ENCODE measurements around the gene SCYGR8.
"Not testable (repeated sequence)": the region's sequence is repeated elsewhere in the genome, so short reads cannot be mapped to it uniquely, and the experiment has no call there.

The SCYGR8 gene, protein sequence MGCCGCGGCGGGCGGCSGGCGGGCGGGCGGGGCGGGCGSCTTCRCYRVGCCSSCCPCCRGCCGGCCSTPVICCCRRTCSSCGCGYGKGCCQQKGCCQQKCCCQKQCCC

DNA sequence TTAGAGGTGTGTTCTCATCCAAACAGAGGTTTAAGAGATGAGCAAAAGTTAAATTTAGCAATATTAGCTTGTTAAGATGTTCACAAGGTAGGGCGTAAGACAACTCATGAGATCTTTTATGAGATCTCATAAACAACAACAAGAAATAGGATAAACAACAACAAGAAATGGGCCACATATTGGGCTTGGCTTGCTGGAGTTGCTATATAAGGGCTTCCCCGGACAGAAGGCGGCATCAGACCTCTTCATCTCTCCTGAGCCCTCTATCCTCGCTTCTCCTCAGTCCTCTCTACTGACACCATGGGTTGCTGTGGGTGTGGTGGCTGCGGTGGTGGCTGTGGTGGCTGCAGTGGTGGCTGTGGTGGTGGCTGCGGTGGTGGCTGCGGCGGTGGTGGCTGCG lies at the start of gene SCYGR8:
Gene SCYGR8 (plus strand): TSS at position 301 of the 400 bp plus-strand sequence. CDS start 0 bp downstream, at position 301.
- DNase-seq (ENCODE audit: low spot score) = no peak

DNA sequence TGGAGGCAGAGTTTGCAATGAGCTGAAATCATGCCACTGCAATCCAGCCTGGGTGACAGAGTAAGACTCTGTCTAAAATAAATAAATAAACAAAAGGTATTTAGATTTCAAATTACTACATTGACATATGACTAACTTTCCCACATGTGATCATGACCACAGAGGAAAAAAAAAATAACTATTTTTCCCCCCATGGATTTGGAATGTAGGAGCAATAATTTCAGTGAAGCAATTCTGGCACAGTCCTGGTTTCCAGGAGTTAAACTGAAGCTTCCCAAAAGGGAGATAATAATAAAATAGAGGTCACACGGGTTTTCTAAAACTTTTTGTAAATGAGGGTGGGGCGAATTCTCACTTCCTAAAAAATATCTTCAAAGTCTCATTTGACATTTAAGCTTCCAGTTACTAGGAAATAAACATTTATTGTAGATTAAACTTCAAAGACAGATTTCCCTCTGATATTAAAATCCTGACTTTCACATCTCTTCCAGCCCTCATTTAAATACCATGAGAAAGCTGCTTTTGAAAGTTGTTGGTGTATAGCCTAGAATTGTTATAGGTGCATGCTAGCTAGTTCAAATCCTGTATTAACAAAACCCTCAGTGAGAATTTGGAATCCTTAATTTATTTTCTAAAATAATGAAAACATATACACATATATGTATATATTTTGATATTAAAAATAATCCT lies 48.6 kb upstream of the SCYGR8 start:
- no peak for DNase-seq (ENCODE audit: low spot score)

DNA sequence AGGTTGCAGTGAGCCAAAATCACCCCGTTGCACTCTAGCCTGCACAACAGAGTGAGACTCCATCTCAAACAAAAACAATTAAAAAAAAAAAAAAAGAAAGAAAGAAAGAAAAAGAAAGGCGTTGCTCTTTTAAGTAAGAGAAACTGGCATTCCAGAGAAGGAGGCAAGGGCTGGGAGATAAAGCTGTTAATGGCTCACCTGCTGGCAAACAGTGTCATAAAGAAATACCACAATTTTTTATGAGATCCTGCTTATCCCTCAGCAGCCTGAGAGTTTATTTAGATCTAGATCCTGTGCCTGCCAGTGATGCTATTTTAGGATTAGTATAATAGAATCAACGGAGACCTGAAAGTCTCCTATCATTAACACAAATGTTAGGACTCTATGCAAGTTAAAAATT lies 44.1 kb upstream of the SCYGR8 start:
- DNase-seq (ENCODE audit: low spot score) = no peak

DNA sequence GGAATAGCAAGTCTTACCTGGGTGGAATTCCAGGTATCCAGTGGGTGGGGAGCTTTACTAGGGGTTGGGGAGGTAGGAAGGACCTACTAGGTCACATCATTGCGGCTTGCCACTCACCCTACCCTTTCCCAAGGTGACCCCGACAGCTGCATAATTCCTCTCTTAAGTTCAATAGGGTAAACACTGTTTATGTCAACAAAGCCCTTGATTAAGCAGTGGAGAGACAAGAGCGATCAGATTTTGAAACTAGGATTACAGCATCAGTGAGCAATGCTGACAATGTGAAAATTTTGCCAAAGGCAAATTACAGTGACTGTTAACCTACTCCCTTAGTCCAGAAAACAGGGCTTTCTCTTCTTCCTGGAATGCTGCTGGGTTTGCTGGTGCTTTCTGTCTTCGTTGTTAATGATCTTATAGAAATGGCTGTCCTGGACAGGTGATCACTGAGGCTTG lies 42.4 kb upstream of the SCYGR8 start:
- DNase-seq (ENCODE audit: low spot score) = no peak

DNA sequence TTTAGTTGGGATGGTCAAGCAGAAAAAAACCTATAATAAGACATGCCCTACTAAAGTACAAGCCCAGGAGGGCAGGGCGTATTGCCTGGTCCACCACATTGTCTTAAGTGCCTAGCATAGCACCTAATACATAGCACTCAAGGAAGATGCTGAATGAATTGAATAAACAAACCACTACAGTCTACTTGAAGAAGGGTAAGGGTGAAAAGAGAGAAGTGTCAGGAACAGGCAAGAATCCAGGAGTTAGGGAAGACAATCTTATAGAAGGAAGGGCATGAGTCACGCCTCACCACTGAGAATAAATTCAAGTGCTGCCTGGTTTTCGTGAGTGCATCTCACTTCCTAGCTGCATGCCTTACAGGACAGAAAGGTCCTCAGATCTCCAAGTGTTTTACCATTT lies 41.7 kb upstream of the SCYGR8 start:
- DNase-seq (ENCODE audit: low spot score) = no peak

DNA sequence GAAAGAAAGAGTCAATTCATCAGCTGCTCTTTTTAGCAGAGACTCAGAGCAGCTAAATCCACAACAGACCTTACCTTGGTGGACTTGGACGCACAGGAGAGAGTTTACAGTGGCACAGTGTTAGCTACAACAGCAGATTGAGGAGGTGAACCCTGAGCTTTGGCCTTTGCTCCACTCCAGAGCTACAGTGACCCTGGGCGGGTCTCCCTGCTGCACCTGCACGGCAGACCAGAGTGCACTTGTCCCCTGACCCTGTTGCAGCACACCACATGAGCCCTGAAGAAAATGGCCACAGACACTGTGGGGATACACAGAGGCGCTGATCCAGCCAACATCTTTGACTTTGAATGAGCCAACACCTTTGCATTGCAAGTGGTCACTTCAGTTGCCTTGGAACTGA lies 38.8 kb upstream of the SCYGR8 start:
- no peak for DNase-seq (ENCODE audit: low spot score)

DNA sequence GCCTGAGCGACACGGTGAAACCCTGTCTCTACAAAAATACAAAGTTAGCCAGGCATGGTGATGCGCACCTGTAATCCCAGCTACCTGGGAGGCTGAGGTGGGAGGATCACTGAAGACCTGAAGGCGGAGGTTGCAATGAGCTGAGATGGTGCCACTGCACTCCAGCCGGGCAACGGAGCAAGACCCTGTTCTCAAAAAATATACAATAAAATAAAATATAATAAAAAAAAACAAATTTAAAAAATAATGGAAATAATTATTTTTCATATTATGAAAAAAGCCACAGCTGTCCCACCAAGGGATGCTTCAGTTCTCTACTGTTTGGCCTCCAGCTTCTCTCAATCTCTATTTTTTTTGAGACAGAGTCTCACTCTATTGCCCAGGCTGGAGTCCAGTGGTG lies 38.3 kb upstream of the SCYGR8 start:
- no peak for DNase-seq (ENCODE audit: low spot score)

DNA sequence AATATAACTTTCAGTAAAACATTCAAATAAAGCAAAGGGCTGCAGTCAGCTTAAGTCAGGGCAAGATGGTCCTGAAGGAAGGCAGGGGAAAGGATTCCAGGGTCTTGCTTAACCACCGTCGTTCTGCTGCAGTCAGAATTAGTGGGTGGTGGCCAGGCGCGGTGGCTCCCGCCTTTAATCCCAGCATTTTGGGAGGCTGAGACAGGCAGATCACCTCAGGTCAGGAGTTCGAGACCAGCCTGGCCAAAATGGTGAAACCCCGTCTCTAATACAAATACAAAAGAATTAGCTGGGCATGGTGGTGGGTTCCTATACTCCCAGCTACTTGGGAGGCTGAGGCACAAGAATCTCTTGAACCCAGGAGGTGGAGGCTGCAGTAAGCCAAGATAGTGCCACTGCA lies 34.7 kb upstream of the SCYGR8 start:
- no peak for DNase-seq (ENCODE audit: low spot score)

DNA sequence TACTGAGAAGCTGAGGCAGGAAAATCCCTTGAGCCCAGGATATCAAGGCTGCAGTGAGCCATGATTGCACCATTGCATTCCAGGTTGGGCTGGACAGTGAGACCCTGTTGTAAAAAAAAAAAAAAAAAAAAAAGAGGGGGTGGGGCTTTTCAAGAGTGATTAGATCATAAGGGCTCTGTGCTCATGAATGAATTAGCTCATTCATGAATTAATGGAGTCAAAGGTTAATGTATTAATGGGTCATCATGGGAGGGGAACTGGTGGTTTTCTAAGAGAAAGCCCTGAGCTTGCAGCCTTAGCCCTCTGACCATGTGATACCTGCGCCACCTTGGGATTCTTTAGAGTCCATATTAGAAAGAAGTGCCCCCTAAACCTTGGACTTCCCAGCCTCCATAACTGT lies 32.4 kb upstream of the SCYGR8 start:
- DNase-seq (ENCODE audit: low spot score) = no peak

DNA sequence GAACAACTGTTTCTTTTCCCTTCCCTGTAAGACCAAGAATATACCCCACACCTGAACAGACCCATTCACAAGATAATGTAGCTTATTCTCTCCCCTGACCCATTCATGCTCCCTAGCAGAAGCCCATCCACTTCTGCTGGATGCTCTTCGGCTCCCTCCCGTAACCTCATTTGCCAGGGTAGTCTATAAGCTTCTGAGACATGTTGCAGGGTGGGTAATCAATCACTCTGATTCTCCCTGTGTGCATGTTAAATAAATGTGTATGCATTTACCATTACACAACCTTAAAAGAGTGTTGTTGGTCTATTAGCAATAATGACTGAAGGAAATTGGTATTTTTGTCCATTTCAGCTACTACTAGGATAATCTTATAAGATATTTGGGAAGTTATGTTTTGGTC lies 29.2 kb upstream of the SCYGR8 start:
- DNase-seq (ENCODE audit: low spot score) = no peak

DNA sequence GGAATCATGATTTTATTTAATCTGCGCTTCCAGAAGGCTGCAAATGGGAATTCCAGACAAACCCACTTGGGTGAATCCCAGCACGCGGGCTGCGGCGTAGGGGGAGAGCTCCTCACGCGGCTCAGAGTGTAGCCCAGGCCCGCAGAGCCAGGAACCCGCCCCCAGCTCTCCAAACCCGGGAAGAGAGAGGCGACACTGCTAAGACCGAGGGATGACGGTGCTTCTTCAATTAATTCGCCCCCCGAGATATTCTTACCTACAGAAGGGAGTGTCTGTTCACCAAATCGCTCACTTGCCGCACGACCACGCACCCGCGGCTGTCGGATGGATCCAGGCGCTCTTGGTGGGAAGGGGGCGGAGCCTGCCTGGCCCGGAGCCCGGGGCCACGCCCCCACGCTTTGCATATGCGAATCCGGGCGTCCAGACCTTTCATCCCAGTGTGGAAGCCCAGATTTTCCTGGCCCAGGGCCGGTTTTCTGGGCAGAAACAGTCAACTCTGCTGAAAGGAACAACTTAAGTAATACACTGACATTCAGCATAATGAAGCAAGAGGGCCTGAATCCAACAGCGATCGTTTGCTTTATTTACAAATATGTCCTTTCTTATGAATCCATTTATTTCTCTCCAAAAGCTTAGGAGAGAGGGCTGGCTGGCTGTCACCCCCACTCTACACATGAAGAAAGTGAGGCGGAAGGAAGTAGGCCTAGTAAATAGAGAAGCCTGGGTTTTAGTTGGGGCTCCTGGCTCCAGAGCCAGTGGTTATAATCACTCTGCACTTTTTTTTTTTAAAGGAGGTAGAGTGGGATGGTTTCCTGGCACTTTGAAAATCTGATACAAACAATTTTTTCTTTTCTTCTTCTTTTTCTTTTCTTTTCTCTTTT lies 27.8 kb upstream of the SCYGR8 start, which contains the start of gene SLC19A3:
Gene SLC19A3 (minus strand): TSS at position 342 of the 881 bp plus-strand sequence. CDS start 15,710 bp downstream, outside the sequence.
- DNase-seq (ENCODE audit: low spot score) = no peak

DNA sequence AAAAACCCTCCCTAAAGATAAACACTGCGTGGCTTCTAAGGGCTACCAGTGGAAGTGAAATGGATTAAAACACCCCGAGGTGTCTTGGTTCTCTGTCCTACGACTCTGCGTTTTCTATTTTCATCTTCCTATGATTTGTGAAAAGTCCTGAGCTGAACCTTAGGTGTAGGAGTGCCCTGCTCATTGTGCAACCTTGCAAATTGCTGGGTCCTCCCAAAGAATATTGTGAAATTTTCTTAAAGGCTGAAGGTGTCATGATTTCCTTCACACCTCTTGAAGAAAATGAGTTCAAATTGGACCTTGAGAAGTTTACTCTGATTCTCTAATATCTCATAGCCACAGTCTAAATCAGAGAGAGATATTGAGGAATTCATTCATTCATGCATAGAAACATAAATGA lies 26.1 kb upstream of the SCYGR8 start:
- no peak for DNase-seq (ENCODE audit: low spot score)

DNA sequence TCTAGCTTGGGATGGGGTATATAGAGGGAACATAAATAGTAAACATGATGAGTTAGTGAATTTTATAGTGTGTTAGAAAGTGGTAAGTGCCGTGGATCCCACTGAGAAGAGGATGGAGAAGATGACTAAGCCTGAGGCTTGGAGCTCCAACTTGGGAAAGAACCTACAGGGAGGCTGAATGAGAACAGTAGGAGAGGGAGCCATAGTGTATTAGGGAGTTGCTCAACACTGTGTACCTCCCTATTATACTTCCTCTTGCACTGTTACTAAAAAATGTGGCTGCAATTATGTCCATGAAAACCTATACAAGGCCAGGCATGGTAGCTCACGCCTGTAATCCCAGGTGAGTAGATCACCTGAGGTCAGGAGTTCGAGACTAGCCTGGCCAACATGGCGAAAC lies 25.0 kb upstream of the SCYGR8 start:
- DNase-seq (ENCODE audit: low spot score) = no peak

DNA sequence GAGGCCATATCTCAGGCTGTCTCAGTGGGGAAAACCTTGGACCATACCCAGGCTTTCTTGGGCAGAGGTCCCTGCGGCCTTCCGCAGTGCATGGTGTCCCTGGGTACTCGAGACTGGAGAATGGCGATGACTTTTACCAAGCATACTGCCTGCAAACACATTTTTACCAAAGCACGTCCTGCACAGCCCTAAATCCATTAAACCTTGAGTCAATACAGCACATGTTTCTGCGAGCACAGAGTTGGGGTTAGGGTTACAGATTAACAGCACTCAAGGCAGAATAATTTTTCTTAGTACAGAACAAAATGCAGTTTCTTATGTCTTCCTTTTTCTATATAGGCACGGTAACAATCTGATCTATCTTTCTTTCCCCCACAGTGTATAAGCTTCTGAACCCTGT lies 22.9 kb upstream of the SCYGR8 start:
- not testable (repeated sequence) for DNase-seq (ENCODE audit: low spot score)

DNA sequence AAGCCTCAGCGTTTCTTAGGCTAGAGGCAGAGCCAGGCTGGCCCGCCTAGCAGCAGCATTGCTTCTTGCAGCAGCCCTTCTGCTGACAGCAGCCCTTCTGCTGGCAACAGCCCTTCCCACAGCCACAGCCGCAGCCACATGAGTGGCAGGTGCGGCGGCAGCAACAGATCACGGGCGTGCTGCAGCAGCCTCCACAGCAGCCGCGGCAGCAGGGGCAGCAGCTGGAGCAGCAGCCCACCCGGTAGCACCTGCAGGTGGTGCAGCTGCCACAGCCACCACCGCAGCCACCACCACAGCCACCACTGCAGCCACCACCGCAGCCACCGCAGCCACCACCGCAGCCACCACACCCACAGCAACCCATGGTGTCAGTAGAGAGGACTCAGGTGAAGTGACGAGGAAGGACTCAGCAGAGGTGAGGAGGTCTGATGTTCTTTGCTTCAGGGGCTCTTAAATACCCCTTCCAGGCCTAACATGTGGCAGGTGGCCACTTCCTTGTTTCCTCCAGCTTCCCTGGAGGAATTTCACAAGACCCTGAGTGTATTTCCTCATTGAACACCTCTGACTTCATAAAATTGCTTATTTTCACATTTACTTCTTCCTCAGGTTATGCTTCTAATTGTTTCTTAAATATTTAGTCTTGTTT lies 21.2 kb upstream of the SCYGR8 start, which contains the start of gene SCYGR6:
Gene SCYGR6 (minus strand): TSS at position 364 of the 646 bp plus-strand sequence. CDS start 0 bp downstream, at position 364.
- DNase-seq (ENCODE audit: low spot score) = no peak

DNA sequence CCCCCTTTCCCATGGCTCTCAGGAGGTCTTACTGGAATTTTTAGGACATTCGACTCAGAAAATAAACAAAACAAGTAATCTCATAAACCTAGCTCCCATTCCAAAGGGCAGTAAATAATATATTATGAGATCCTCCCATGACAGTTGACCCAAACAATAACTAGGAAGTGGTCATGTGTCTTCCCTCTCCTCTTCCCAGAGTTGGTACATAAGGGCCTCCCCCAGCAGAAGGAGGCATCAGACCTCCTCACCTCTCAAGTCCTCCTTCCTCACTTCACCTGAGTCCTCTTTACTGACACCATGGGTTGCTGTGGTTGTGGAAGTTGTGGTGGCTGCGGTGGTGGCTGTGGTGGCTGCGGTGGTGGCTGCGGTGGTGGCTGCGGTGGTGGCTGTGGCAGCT lies 17.7 kb upstream of the SCYGR8 start, which contains the start of gene SCYGR7:
Gene SCYGR7 (plus strand): TSS at position 301 of the 400 bp plus-strand sequence. CDS start 0 bp downstream, at position 301.
- no peak for DNase-seq (ENCODE audit: low spot score)

DNA sequence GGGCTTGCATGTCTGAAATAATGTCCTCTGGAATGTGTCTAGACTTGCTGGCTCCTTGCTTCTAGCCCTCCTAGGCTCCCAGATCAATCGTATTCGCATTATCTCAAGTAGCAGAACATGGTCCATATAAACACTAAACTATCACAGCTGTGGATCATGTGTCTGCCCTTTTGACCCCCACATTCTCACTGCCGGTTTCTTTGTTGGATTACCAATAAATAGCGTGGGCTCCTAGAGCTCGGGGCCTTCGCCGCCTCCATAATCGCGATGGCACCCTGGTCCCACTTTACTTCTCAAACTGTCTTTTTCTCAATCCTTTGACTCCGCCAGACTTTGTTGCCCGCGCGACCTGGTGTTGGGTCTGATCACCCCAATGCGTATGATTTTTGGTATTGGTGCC lies 6.3 kb upstream of the SCYGR8 start:
- no peak for DNase-seq (ENCODE audit: low spot score)

DNA sequence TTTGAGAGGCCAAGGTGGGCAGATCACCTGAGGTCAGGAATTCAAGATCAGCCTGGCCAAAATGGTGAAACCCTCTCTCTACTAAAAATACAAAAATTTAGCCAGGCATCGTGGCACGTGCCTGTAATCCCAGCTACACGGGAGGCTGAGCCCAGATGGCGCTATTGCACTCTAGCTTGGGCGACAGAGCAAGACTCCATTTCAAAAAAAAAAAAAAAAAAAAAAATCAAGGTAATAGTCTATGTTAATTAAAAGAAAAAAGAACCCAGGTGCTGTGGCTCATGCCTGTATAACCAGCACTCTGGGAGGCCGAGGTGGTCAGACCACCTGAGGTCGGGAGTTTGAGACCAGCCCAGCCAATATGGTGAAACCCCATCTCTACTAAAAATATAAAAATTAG lies 5.0 kb upstream of the SCYGR8 start:
- not testable (repeated sequence) for DNase-seq (ENCODE audit: low spot score)

DNA sequence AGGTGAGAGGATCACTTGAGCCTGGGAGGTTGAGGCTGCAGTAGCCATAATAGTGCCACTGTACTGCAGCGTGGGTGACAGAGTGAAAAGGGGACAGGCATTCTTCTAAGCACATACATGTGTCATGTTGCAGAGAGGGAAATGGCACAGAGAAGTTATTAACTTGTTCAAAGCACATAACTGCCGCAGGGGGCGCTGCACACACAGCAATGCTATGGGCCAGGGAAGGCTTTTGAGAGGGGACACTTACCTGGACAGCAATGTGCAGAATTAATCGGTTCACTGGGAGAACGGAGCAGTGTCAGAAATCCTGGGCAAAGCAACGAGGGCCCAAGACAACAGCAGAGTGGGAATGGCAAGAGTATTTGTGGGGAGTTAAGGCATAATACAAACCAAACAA lies 2.4 kb downstream of the SCYGR8 start:
- no peak for DNase-seq (ENCODE audit: low spot score)

DNA sequence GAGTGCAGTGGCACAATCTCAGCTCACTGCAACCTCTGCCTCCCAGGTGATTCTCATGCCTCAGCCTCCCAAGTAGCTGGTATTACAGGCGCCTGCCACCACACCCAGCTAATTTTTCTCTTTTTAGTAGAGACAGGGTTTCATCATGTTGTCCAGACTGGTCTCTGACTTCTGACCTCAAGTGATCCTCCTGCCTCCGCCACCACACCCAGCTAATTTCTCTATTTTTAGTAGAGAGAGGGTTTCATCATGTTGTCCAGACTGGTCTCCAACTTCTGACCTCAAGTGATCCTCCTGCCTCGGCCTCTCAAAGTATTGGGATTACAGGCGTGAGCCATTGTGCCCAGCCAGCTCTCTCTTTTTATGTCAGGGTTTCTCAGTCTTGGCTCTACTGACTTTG lies 10.6 kb downstream of the SCYGR8 start:
- not testable (repeated sequence) for DNase-seq (ENCODE audit: low spot score)

DNA sequence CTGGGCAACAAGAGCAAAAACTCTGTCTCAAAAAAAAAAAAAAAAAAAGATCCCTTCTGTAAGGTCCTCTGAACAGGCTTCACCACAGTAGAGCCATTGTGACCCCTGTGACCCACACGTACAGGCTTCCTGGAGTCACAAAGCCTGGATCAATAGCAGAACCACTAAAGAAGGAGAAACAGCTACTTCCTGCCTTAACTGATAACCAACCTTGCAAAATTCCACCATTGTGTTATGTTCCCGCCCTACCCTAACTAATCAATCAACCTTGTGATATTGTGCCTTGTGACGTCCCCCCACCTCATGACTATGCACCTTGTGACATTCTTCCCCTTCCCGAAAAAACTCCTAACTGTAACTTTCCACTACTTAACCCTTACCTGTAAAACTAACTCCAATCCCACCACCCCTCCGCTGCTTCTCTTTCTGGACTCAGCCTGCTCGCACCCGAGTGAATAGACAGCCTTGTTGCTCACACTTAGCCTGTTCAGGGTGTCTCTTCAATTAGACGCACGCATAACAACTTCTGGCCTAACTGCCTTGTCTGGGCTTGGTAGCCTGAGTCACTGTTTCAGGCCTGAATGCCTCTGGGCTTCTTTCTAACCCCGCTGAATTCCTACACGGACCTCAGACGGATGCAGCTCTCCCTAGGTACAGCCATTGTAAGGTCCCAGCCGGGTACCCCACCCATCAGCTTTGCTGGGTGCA lies 13.9 kb downstream of the SCYGR8 start:
- DNase-seq (ENCODE audit: low spot score) = no peak
